Right lobe of liver (tissue), 4 donors: Measurements from ENCODE around the gene MAP10.

ENCODE experiments used
- POLR2A ChIP-seq: fragments of 450-650 bp; IDR thresholded peaks from one replicate; pipeline ENCODE4 v1.6.1; 2017; ENCODE audit warnings: antibody characterized with exemption, mild to moderate bottlenecking
- TF ChIP-seq, protein P1 (sequence below), 4 donors: fragments of 200-600 bp in 3 of 4; fragments of 450-650 bp in 1 of 4; IDR thresholded peaks; one replicate each; pipeline versions ENCODE4 v1.5.1 to v1.8.0; 2016 to 2022; ENCODE audit warnings: antibody characterized with exemption in 4 of 4, mild to moderate bottlenecking in 2 of 4
- donor health status: DM: no; HTN: no; CAD: no.
- donor health status: DM: no; HTN: no; CAD: no.
- donor health status: DM: no; HTN: yes; CAD: no.

DNA sequence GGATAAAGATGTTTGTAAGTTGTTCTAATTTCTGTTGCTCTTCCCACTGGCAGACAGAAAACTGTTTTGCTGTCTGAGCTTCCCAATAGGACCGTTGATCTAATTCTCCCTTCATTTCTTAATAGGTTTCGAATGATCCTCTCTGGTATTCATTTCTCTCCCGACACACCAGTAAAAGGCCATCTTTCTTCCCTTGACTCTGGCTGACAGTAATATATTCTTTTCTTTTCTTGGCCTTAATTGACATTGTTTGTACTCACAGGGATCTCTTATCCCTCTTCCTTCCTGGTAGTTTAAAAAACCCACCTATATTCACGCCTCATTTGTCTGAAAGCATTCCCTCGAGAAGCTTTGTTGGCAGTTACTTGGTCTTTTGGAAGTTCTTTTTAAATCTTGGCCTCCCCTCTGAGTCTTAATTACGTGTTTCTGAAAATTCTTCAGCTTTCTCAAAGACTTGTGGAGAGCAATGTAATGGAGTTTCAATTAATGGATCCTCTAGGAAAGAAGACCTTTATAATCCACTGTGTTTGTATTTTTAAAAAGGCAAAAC lies 40.3 kb downstream of the MAP10 start:
- TF ChIP-seq, protein P1, sequence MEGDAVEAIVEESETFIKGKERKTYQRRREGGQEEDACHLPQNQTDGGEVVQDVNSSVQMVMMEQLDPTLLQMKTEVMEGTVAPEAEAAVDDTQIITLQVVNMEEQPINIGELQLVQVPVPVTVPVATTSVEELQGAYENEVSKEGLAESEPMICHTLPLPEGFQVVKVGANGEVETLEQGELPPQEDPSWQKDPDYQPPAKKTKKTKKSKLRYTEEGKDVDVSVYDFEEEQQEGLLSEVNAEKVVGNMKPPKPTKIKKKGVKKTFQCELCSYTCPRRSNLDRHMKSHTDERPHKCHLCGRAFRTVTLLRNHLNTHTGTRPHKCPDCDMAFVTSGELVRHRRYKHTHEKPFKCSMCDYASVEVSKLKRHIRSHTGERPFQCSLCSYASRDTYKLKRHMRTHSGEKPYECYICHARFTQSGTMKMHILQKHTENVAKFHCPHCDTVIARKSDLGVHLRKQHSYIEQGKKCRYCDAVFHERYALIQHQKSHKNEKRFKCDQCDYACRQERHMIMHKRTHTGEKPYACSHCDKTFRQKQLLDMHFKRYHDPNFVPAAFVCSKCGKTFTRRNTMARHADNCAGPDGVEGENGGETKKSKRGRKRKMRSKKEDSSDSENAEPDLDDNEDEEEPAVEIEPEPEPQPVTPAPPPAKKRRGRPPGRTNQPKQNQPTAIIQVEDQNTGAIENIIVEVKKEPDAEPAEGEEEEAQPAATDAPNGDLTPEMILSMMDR (IDR thresholded peaks at IDR 0.05) = no peak
- TF ChIP-seq POLR2A = no peak
